Activated T-helper 9 cell treated with anti-CD3 and anti-CD28 coated beads, Interleukin-2, amount 50 U/mL, for 16 hours (primary cell): ENCODE data around the gene SYNJ2.

Experiments
- DNase-seq: peaks from one replicate; pipeline ENCODE4 v3.0.0-alpha.2; 2020; ENCODE audit warnings: low read depth

Gene SYNJ2

GRCh38 chr6:157982563-157983405, 1.1 kb downstream of the SYNJ2 start:
- no peak for DNase-seq

DNA sequence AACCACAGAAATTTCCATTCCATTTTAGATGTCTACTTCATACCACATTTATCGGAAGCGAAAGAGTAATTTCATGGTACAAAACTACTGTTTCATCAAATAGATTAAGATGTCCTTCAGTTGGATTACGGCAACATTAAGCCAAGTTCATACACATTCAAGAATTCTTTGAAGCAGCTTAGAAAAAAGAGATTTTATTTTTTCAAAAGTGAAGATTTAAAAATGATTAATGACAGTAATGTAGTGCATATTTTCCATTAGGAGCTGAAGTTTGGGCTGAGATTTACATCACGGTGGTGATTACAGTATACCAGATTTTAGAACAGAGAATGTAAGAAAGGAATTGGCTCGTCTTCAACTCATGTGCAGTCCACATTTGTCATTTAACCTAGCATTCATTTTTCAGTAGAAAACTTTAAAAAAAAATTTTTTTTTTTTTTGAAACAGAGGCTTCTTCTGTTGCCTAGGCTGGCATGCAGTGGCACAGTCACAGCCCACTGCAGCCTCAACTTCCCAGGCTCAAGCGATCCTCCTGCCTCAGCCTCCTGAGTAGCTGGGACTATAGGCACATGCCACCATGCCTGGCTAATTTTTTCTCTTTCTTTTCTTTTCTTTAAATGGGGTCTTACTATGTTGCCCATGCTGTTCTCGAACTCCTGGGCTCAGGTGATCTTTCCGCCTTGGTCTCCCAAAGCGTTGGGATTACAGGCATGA, 1.9 kb downstream of the SYNJ2 start:
- no peak for DNase-seq

- no peak for DNase-seq
Observed at GRCh38 chr6:157984128-157984527, 2.5 kb downstream of the SYNJ2 start.

DNA sequence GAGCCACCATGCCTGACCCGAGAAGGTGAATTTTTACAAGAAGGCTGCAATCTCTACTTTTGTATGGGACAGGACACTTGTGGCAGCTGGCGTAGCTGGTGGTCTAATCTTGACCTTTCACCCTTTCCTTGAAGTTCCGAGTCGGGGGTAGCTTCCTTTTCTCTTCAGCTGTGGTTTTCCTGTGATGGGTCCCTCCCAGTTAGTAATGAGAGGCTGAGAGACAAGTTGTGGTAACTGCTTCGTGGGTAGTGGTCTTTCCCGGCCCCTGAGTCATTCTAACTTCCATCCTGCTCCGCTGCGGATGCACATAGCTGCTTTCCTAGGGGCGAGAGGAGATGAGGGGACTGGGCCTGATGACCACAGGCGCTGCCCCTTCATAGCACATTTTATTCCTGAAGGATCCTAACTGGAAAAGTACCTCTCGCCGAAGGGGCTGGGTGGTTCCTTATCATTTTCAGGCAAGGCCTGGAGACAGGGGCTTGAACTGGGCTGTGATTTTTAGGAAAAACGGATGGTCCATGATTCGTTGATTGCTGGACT, 3.1 kb downstream of the SYNJ2 start:
- DNase-seq = no peak

DNA sequence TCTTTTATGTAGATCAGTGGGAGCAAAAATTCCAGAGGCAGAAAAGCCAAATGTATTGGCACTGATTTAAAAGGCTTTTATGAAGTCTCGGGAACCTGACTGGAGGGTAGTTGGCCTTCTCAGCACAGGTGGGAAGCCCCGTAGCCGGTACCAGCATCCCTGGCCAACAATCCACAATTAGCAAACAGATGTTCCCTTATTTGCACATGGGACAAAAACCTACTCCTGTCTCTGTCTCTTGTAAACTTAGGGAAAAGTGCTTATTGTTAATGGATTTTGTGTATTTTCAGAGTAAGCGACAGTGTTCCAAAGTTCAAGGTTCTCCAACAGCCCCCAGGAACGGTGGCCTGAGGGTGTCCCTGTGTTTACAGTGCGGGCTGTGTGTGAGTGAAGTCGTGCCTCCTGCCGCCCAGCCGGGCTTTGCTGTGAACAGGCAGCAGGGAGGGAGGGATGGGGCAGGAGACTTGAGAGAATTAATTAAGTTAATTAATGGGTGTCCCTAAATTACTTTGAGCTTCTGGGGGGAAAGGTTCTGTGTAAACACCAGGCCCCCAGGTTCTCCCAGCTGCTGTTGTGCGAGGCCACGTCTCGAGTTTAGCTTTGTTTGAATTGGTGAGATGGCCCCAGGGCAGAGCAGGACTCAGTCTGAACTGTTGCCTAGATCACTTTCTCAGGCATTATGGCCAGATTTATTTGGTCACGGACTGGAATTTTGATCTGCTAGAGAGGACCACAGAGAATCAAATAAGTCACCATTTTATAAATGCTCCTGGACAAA, 3.9 kb downstream of the SYNJ2 start:
- DNase-seq = no peak

- DNase-seq = no peak
Observed at GRCh38 chr6:157987788-157988699, 6.4 kb downstream of the SYNJ2 start.

GRCh38 chr6:157988700-157989063, 7.0 kb downstream of the SYNJ2 start:
- DNase-seq = no peak

GRCh38 chr6:157989541-157990289, 8.1 kb downstream of the SYNJ2 start:
- no peak for DNase-seq

DNA sequence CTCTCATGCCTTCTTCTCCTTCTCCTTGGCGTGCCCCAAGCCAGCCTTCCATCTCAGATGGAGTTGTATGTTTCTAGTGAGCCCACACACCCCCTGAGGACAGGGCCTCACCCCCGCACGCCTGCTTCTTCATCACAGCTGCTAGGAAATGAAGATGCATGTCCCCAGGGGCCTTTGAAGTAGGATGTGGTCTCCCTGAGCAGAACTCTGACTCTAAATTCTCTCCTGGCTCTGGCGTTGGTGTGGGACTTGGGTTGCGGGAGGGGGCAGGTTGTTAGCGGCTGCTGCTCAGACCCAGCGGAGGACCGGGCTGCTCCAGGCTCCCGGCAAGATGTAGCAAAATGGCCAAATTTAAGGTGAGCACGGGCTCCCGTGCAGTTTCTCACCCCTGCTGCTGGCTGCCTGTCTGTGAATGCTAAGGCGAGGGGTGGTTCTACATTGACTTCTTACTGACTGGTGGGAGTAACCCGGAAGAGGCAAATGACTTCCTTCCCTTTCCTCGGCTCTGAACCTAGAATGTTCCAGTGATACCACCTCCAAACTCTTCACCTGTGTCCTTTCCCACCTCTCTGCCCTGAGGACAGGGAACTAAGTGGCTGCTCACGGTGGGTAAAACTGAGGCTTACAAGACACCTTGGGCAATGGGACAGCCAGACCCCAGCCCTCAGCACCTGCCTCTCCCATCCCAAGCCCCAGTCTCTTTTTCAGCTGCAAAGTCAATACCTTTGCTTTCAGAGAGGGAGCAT, 8.8 kb downstream of the SYNJ2 start:
- DNase-seq = no peak

GRCh38 chr6:157991067-157991432, 9.4 kb downstream of the SYNJ2 start:
- DNase-seq = no peak

GRCh38 chr6:157993076-157993475, 11.4 kb downstream of the SYNJ2 start:
- no peak for DNase-seq

DNA sequence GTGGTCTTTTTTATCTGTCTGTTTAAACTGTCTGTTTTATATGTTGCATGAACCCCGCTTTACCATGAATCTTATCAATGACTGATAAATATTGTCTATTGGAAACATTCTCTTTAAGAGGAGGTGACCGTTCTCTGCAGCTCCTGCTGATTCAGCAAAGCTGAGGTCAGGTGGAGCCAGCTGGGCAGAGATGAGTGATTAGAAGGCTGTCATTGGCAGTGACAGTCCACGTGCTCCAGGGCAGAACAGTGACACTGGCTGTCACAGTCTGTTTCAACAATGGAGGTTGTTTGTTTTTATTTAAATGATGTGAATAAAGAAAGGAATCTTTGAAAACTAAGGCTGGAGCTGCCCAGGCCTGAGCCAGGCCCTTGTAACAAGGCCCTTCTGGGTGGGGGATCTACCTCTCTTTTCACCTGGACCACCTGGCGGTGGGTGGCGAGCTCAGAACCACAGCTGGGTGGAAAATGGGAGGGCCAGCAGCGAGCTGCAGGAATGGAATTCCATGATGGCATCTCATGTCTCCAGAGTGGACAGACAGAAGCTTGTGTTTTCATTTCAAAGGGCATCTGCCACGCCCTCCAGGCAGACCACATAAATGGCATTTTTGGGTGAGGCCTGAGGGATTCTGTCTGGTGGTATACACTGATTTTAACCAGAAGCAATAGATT, 12.6 kb downstream of the SYNJ2 start:
- DNase-seq = no peak

GRCh38 chr6:157995458-157995857, 13.8 kb downstream of the SYNJ2 start:
- DNase-seq = no peak

GRCh38 chr6:157996201-157996712, 14.6 kb downstream of the SYNJ2 start:
- DNase-seq = no peak

DNA sequence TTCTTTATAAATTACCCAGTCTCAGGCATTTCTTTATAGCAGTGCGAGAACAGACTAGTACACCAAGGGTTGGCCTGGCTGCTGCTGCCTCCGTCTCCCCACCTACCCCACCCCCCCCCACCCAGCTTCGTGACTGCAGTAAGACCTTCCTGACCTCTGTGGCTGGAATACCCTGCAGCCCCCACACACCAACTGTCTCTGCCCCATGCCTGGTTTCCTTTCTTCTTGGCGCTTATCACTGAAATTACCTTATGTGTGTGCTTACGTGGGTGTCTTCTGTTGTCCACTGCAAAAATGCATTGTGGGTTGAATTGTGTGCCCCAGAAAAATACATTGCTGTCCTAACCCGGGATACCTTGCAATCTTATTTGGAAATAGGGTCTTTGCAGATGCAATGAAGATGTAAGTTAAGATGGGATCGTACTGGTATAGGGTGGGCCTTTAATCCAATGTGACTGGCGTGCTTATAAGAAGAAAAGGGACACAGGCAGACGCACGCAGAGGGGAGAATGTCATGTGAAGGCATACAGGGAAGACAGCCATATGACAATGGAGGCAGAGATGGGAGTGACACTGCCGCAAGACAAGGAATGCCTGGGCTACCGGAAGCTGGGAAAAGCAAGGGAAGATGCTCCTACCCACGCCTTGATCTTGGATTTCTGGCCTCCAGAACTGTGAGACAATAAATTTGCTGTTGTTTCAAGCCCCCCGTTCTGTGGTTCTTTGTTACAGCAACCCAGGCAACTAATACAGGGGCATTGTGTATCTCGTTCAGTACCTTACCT, 15.4 kb downstream of the SYNJ2 start:
- no peak for DNase-seq

GRCh38 chr6:157997893-157998608, 16.4 kb downstream of the SYNJ2 start:
- no peak for DNase-seq

DNA sequence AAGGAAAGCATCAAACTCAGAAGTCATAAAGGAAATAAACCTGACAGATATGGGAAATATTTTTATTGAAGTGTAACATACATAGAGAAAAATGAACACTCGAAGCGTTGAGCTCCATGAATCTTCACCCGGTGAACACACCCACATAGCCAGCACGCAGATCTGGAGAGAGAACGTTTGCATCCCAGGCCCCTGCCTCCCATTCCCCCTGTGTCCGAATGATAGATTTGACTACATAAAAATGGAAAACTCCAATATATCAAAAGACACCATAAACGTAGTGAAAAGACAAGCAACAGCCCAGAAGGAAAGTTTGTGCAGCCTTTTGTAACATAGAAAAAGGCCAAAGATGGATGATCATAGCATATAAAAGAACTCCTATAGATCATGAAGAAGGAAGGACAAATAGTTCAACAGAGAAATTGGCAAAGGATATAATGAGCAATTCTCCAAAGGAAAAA, 17.1 kb downstream of the SYNJ2 start:
- DNase-seq = no peak
